HepG2 (cell line): ENCODE measurements around the gene LOXL4. TPM values are rescaled to one million over a fixed set of nuclear protein-coding genes. Genes with fewer than 3 reads are reported as not detected.

Source experiments
- ATF4 ChIP-seq, 2 experiments: fragments of 450-650 bp in 1 of 2; sonication (generic) in 1 of 2; formaldehyde crosslinking; IDR thresholded peaks; 2 replicates each; pipeline versions ENCODE4 v1.5.0 to v1.8.0; 2020 to 2022; ENCODE audit warnings: mild to moderate bottlenecking in 1 of 2, missing genetic modification reagents in 1 of 2
- GZF1 ChIP-seq: sonication (generic); formaldehyde crosslinking; IDR thresholded peaks from 2 replicates; pipeline ENCODE4 v1.5.1; 2020; ENCODE audit warnings: mild to moderate bottlenecking, missing genetic modification reagents
- KLF6 ChIP-seq: IDR thresholded peaks from 2 replicates; pipeline ENCODE4 v1.8.0; 2016; ENCODE audit warnings: missing biosample characterization, missing genetic modification reagents
- MBNL3 ChIP-seq: fragments of 250-450 bp; sonication (Bioruptor Pico); conservative IDR thresholded peaks from 2 replicates; pipeline ENCODE4 v1.8.0; 2022; ENCODE audit warnings: mild to moderate bottlenecking, inconsistent platforms
- MTA1 ChIP-seq: sonication (generic); formaldehyde crosslinking; IDR thresholded peaks from 2 replicates; pipeline ENCODE4 v1.4.0; 2020; ENCODE audit warnings: missing genetic modification reagents, mild to moderate bottlenecking, borderline replicate concordance
- MXI1 ChIP-seq: IDR thresholded peaks from 3 replicates; pipeline ENCODE4 v1.6.1; 2012; ENCODE audit warnings: low read depth, low read length, inconsistent platforms, borderline replicate concordance
- TMF1 ChIP-seq: sonication (generic); formaldehyde crosslinking; IDR thresholded peaks from 2 replicates; pipeline ENCODE4 v1.8.1; 2022; ENCODE audit warnings: low read depth, missing genetic modification reagents
- UBTF ChIP-seq: sonication (generic); formaldehyde crosslinking; IDR thresholded peaks from 2 replicates; pipeline ENCODE4 v1.4.0; 2020; ENCODE audit warnings: mild to moderate bottlenecking, missing genetic modification reagents
- ZNF136 ChIP-seq: sonication (generic); formaldehyde crosslinking; IDR thresholded peaks from 2 replicates; pipeline ENCODE4 v1.8.1; 2022; ENCODE audit warnings: low read depth, mild to moderate bottlenecking, moderate library complexity, missing genetic modification reagents
- ZNF317 ChIP-seq: sonication (generic); formaldehyde crosslinking; IDR thresholded peaks from 2 replicates; pipeline ENCODE4 v1.5.0; 2020; ENCODE audit warnings: mild to moderate bottlenecking, missing genetic modification reagents
- ZNF383 ChIP-seq: sonication (generic); formaldehyde crosslinking; IDR thresholded peaks from 2 replicates; pipeline ENCODE4 v1.4.0; 2020; ENCODE audit warnings: missing genetic modification reagents, mild to moderate bottlenecking, borderline replicate concordance
- ZNF549 ChIP-seq: sonication (generic); formaldehyde crosslinking; IDR thresholded peaks from 2 replicates; pipeline ENCODE4 v1.5.0; 2020; ENCODE audit warnings: missing genetic modification reagents
- ZNF646 ChIP-seq: sonication (generic); formaldehyde crosslinking; IDR thresholded peaks from 2 replicates; pipeline ENCODE4 v1.9.0; 2021; ENCODE audit warnings: mild to moderate bottlenecking, missing genetic modification reagents
- ZNF770 ChIP-seq: sonication (generic); formaldehyde crosslinking; IDR thresholded peaks from 2 replicates; pipeline ENCODE4 v1.5.0; 2020; ENCODE audit warnings: mild to moderate bottlenecking, missing genetic modification reagents
- ZUFSP ChIP-seq: sonication (generic); formaldehyde crosslinking; IDR thresholded peaks from 2 replicates; pipeline ENCODE4 v1.9.0; 2021; ENCODE audit warnings: missing genetic modification reagents, mild to moderate bottlenecking, borderline replicate concordance
- polyA plus RNA-seq, 8 experiments: library from polyadenylated mRNA; depleted of rRNA in 3 of 8; stranded (reverse) in 7 of 8; unstranded in 1 of 8; fragments of >200 nt; fragmentation: Illumina TruSeq in 4 of 8; extraction: Trizol in 4 of 8; gene quantifications; 2 replicates each; pipeline versions ENCODE4 v1.2.1 to v1.2.3, GENCODE V29; 2011 to 2016; ENCODE audit warnings: low read depth in 4 of 8, missing spikeins in 1 of 8, mixed read lengths in 1 of 8; ENCODE audit not compliant: insufficient read depth in 1 of 8
- total RNA-seq, 5 experiments: library from RNA; depleted of rRNA; stranded (reverse); fragments of >200 nt; fragmentation: Illumina TruSeq; extraction: Trizol; gene quantifications; 2 replicates each; pipeline ENCODE4 v1.2.3, GENCODE V29; 2016; ENCODE audit warnings: low read depth in 1 of 5

LOXL4 gene
- total and polyA plus RNA-seq, 2 of the 13 experiments (the other 11 are each of a cell fraction or from before 2014, with no cell fraction given) = 8.8 to 21.1 TPM

- TF ChIP-seq ZNF770 (CRISPR knock-in tag) (peak; percentile 38), ATF4 (CRISPR knock-in tag; IDR thresholded peaks at IDR 0.05) (no peak), ZNF646 (CRISPR knock-in tag) (no peak), MTA1 (CRISPR knock-in tag) (no peak), ZNF317 (CRISPR knock-in tag) (no peak), ZUFSP (CRISPR knock-in tag) (no peak), MXI1 (no peak), ZNF136 (CRISPR knock-in tag) (no peak), ZNF549 (no peak), KLF6 (CRISPR knock-in tag) (no peak), TMF1 (CRISPR knock-in tag) (no peak), ZNF383 (CRISPR knock-in tag) (no peak), MBNL3 (no peak), UBTF (CRISPR knock-in tag) (no peak), GZF1 (CRISPR knock-in tag) (no peak)
Observed at GRCh38 chr10:98268694-98269431, 869 bp upstream of the LOXL4 start (continued).
